OCI-LY3 (cell line): Measurements from ENCODE around the gene AVP.
A peak's percentile ranks its signal among the peaks of the same experiment; 100 is the strongest.

ENCODE experiments used
- H2AFZ ChIP-seq: fragments of 200-600, 300-600 bp; shearing (Covaris generic); 2 replicates; pipeline ENCODE4 v1.6.0; 2014; ENCODE audit warnings: antibody characterized with exemption, low read depth, low read length
- H3K27ac ChIP-seq: fragments of 200-600, 300-600 bp; sonication (generic); 2 replicates; pipeline ENCODE4 v1.5.1; 2014; ENCODE audit warnings: mild to moderate bottlenecking, low read length, moderate library complexity, mixed read lengths
- H3K27me3 ChIP-seq: fragments of 200-600, 300-600 bp; sonication (generic); 2 replicates; pipeline ENCODE4 v1.6.1; 2014; ENCODE audit warnings: low read depth, low read length, mixed read lengths
- H3K36me3 ChIP-seq: fragments of 200-600, 300-600 bp; sonication (generic); replicated peaks from 2 replicates; pipeline ENCODE3; 2014; ENCODE audit warnings: low read depth, low read length, mixed read lengths
- H3K4me1 ChIP-seq: fragments of 300-600, 200-600 bp; sonication (generic); 2 replicates; pipeline ENCODE4 v1.6.1; 2014; ENCODE audit warnings: low read length, mixed read lengths
- H3K4me2 ChIP-seq: fragments of 200-600, 300-600 bp; sonication (generic); 2 replicates; pipeline ENCODE4 v1.6.1; 2014; ENCODE audit warnings: low read length, mixed read lengths
- H3K4me3 ChIP-seq: fragments of 300-600, 200-600 bp; sonication (generic); 2 replicates; pipeline ENCODE4 v1.5.1; 2014; ENCODE audit warnings: antibody characterized with exemption, mild to moderate bottlenecking, low read length, moderate library complexity
- H3K79me2 ChIP-seq: fragments of 300-600, 200-600 bp; shearing (Covaris generic); 2 replicates; pipeline ENCODE4 v1.6.1; 2014; ENCODE audit warnings: mild to moderate bottlenecking, low read length, mixed read lengths
- H3K9ac ChIP-seq: fragments of 300-600, 200-600 bp; shearing (Covaris generic); 2 replicates; pipeline ENCODE4 v1.6.0; 2014; ENCODE audit warnings: mild to moderate bottlenecking, low read length, moderate library complexity
- H3K9me3 ChIP-seq: fragments of 200-600, 300-600 bp; shearing (Covaris generic); 2 replicates; pipeline ENCODE4 v1.6.1; 2014; ENCODE audit warnings: low read length, mixed read lengths; ENCODE audit not compliant: insufficient read depth
- H4K20me1 ChIP-seq: fragments of 200-600, 300-600 bp; sonication (generic); 2 replicates; pipeline ENCODE4 v1.6.1; 2016; ENCODE audit warnings: low read length, mixed read lengths; ENCODE audit not compliant: insufficient read depth
- EZH2phosphoT487 ChIP-seq: fragments of 200-600 bp; shearing (Covaris generic); IDR thresholded peaks from 2 replicates; pipeline ENCODE4 v1.6.1; 2018; ENCODE audit warnings: antibody characterized with exemption, mixed run types, low read depth
- TF ChIP-seq, protein P1 (sequence below): fragments of 200-600, 300-600 bp; sonication (generic); IDR thresholded peaks from 2 replicates; pipeline ENCODE4 v1.5.1; 2014; ENCODE audit warnings: antibody characterized with exemption, low read length, low read depth

Gene AVP

DNA sequence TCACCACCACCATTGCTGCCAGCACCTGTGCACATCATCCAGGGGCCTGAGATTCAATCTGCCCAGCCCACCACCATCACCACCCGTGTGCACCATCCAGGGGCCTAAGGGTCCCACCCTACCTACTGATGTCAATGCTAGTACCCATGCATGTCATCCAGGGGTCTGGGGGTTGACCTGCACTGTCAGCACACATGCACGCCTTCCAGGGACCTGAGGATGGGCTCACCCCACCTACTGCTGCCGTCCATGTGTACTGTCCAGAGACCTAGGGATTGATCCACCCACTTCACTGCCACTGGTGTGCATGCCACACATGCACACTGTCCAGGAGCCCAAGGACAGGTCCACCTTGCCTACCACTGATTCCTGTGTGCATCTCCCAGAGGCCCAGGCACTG is 25.0 kb downstream of the AVP start:
- H3K79me2 ChIP-seq = no peaks in the 10 kb centered on the region
- no peaks in the 10 kb centered on the region for H3K36me3 ChIP-seq
- H3K4me2 ChIP-seq = no peak overlapping the region
- no peak overlapping the region for H3K4me3 ChIP-seq
- no peak overlapping the region for H2AFZ ChIP-seq
- no peak overlapping the region for H3K9ac ChIP-seq
- no peak overlapping the region for H3K27ac ChIP-seq
- no peaks in the 10 kb centered on the region for H4K20me1 ChIP-seq
- no peaks in the 10 kb centered on the region for H3K9me3 ChIP-seq
- peaks cover 6% of the 10 kb centered on the region for H3K4me1 ChIP-seq
- TF ChIP-seq, protein P1, sequence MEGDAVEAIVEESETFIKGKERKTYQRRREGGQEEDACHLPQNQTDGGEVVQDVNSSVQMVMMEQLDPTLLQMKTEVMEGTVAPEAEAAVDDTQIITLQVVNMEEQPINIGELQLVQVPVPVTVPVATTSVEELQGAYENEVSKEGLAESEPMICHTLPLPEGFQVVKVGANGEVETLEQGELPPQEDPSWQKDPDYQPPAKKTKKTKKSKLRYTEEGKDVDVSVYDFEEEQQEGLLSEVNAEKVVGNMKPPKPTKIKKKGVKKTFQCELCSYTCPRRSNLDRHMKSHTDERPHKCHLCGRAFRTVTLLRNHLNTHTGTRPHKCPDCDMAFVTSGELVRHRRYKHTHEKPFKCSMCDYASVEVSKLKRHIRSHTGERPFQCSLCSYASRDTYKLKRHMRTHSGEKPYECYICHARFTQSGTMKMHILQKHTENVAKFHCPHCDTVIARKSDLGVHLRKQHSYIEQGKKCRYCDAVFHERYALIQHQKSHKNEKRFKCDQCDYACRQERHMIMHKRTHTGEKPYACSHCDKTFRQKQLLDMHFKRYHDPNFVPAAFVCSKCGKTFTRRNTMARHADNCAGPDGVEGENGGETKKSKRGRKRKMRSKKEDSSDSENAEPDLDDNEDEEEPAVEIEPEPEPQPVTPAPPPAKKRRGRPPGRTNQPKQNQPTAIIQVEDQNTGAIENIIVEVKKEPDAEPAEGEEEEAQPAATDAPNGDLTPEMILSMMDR = no peak
- no peak for TF ChIP-seq EZH2phosphoT487
- no peaks in the 10 kb centered on the region for H3K27me3 ChIP-seq

DNA sequence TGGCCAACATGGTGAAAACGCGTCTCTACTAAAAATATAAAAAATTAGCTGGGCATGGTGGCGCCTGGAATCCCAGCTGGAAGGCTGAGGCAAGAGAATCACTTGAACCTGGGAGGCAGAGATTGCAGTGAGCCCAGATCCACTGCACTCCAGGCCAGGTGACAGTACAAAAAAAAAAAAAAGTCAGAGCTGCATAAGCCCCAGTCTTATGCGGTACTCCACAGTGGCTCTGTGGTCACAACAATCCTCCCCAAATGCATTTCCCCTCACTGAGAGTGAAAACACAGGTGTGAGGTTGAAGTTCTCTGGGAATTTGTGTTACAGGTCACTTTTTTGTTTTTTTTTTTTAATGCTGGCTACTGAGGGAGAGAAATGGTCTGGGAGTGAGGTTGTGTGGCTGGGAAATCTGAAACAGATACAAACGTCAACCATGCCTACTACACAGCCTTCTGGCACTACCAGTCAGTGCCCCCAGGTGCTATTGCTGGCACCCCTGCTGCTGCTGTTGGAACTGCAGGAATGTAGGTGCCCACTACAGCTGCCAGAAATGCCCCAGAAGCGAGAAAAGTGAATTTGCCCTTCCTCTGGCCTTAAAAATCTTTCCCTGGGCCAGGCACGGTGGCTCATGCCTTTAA is 33.0 kb downstream of the AVP start:
- Histone ChIP-seq H3K4me2 (no peak overlapping the region), H3K27ac (no peak overlapping the region), H3K36me3 (peaks cover 30% of the 10 kb centered on the region), H3K27me3 (no peaks in the 10 kb centered on the region), H2AFZ (no peak overlapping the region), H3K4me3 (no peak overlapping the region), H4K20me1 (no peaks in the 10 kb centered on the region; the same call in 1 of the 2 replicates), H3K4me1 (peaks cover 8% of the 10 kb centered on the region), H3K9ac (no peak overlapping the region), H3K79me2 (peaks cover 15% of the 10 kb centered on the region), H3K9me3 (no peaks in the 10 kb centered on the region)
- TF ChIP-seq, protein P1 = no peak
- no peak for TF ChIP-seq EZH2phosphoT487

DNA sequence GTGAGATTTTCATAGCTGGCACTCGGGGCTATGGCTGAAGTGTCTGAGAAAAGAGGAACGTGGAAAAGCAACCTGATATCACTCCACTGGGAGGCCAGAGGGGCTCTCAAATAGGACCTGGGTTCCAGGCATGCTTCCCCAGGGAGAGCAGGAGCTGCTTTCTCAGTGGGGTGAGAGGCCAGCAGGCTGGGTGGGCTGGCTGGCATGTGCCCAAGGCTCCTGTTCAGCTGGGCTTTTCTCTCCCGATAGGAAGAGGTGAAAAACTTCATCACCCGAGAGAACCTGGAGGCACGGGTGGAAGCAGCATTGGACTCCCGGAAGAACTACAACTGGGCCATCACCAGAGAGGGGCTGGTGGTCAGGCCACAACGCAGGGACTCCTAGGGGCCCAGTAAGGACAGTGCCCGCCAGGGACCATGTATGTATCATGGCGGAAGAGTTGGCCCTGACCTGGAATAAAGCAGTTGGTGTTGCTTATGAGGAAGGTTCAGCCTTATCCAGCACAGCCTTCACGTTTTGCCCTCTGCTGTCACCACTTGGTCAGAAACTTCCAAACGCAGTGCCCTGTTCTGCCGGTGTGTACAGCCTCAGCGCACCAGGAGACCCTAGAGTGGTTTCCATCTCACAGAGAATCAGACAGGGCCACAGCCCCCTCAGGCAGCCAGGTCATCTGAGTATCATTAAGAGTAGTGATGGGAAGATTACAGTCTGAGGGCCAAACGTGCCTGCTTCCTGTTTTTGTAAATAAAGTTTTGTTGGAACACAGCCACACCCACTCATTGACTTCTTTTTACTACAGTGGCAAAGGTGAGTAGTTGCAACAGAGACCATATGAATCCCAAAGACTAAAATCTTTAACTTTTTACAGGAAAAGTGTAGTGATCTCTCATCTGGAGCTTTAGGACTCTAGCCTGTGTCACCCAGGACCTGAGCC is 36.8 kb downstream of the AVP start:
- Histone ChIP-seq H3K4me2 (peak overlapping the region; percentile 24; the same call in 1 of the 2 replicates), H3K9me3 (no peaks in the 10 kb centered on the region), H3K36me3 (peaks cover 30% of the 10 kb centered on the region), H3K9ac (no peak overlapping the region), H2AFZ (no peak overlapping the region), H4K20me1 (no peaks in the 10 kb centered on the region; the same call in 1 of the 2 replicates), H3K27ac (no peak overlapping the region), H3K4me1 (peaks cover 13% of the 10 kb centered on the region), H3K27me3 (no peaks in the 10 kb centered on the region), H3K4me3 (no peak overlapping the region), H3K79me2 (peaks cover 21% of the 10 kb centered on the region)
- TF ChIP-seq EZH2phosphoT487 = no peak
- TF ChIP-seq, protein P1 = no peak
